Psoas muscle (tissue), 8 donors: ENCODE results near the gene NOTUM. TPM values are rescaled to one million over a fixed set of nuclear protein-coding genes. Genes with fewer than 3 reads are reported as not detected.
"Not testable (repeated sequence)": the region's sequence is repeated elsewhere in the genome, so short reads cannot be mapped to it uniquely, and the experiment has no call there.

Experiments used
- ATAC-seq, 4 donors: fragments of 200-7000 bp; cut with Tn5 transposase; one replicate each; pipeline ENCODE4 v1.9.1; 2020; ENCODE audit warnings: moderate library complexity in 3 of 4, mild to moderate bottlenecking in 2 of 4
- DNase-seq, 2 donors: peaks; one replicate each; pipeline ENCODE4 v3.0.0-alpha.2; 2020
- H3K27ac ChIP-seq: fragments of 200-600 bp; one replicate; pipeline ENCODE4 v1.8.0; 2022
- H3K27me3 ChIP-seq, 3 donors: fragments of 200-600 bp in 1 of 3; one replicate each; pipeline versions ENCODE4 v1.6.1 to v1.8.0; 2013 to 2022; ENCODE audit warnings: low read length in 2 of 3, mild to moderate bottlenecking in 2 of 3, moderate library complexity in 1 of 3; ENCODE audit not compliant: insufficient read depth in 3 of 3
- H3K36me3 ChIP-seq, 2 donors: fragments of 200-600 bp in 1 of 2; one replicate each; pipeline versions ENCODE4 v1.6.1 to v1.8.0; 2013 to 2022; ENCODE audit warnings: low read depth in 1 of 2, mild to moderate bottlenecking in 1 of 2, moderate library complexity in 1 of 2; ENCODE audit not compliant: insufficient read depth in 1 of 2
- H3K4me1 ChIP-seq: fragments of 200-600 bp; one replicate; pipeline ENCODE4 v1.8.0; 2022
- H3K4me3 ChIP-seq: fragments of 200-600 bp; one replicate; pipeline ENCODE4 v1.8.0; 2022; ENCODE audit warnings: mild to moderate bottlenecking
- H3K9me3 ChIP-seq: fragments of 200-600 bp; one replicate; pipeline ENCODE4 v1.8.0; 2022
- CTCF ChIP-seq: fragments of 200-600 bp; IDR thresholded peaks from one replicate; pipeline ENCODE4 v1.8.0; 2022; ENCODE audit warnings: antibody characterized with exemption
- WGBS, 3 donors: extraction: QIAGEN DNeasy Blood & Tissue Kit; methylation state at CpG; one replicate each; pipeline versions ENCODE4 v1.1.6 to v1.1.7; 2013; 5-methylcytosine and 5-hydroxymethylcytosine counted together
- intact Hi-C, 2 donors: fragments of 100-400 bp; cut with DNase I; formaldehyde crosslinking; loops; one replicate each; pipeline versions ENCODE4 v1.11.0 to v1.14.2; 2022
- polyA plus RNA-seq, 3 donors: library from polyadenylated mRNA; stranded (reverse); fragments of 200-250 nt; gene quantifications; one replicate each; pipeline ENCODE4 v1.2.3, GENCODE V29; 2013
- total RNA-seq, 4 donors: library from RNA; stranded (reverse); fragmentation: NEBNext Ultra II Directional in 2 of 4; extraction: Animal tissue kit (Norgen Biotek cat#: 25700) in 2 of 4; gene quantifications; one replicate each; pipeline versions ENCODE4 v1.2.1 to v1.2.4, GENCODE V29; 2021 to 2023
- donor health status: healthy with polysubstance abuse.
- donor health status: DM: no; HTN: no; CAD: no; lungs with moderate emphysema.
- donor health status: Bipolar disorder and iron deficiency.
- donor health status: healthy.
- donor health status: DM: yes; HTN: yes; CAD: no.
- donor health status: DM: no; HTN: no; CAD: no.
- donor health status: DM: no; HTN: no; CAD: no.
- donor health status: DM: yes; HTN: yes; CAD: no.

The NOTUM gene
- total and polyA plus RNA-seq, 7 donors: 0.25 to 1.9 (median 0.92) TPM

GRCh38 chr17:81918832-81919545, 42.0 kb downstream of the NOTUM start:
- intact Hi-C loops: no loop called here
- Histone ChIP-seq H3K27me3 (no peaks in the 10 kb centered on the region), H3K27ac (peak overlapping the region; percentile 81), H3K36me3 (peaks cover 5 to 60% of the 10 kb centered on the region in 2 donors), H3K4me1 (peaks cover 66% of the 10 kb centered on the region), H3K4me3 (peak overlapping the region; percentile 76), H3K9me3 (no peaks in the 10 kb centered on the region)
- no peak for TF ChIP-seq CTCF
- ATAC-seq: no peak
- WGBS, 3 donors: 62 to 83% (median 69%) methylated on average over 15 of the region's 15 CpGs
- no peak for DNase-seq

GRCh38 chr17:81918333-81918669, 42.7 kb downstream of the NOTUM start:
- Histone ChIP-seq H3K4me3 (peak overlapping the region; percentile 76), H3K36me3 (peaks cover 5 to 67% of the 10 kb centered on the region in 2 donors), H3K27ac (peak overlapping the region; percentile 78), H3K4me1 (peaks cover 60% of the 10 kb centered on the region)
- DNase-seq, H3K9me3 ChIP-seq, H3K27me3 ChIP-seq, intact Hi-C loops: not testable (repeated sequence)
- WGBS, 3 donors: 28 to 34% (median 32%) methylated on average over 9 of the region's 9 CpGs
- peak; percentile 7 to 26 (median 18) for ATAC-seq

GRCh38 chr17:81917565-81918332, 43.2 kb downstream of the NOTUM start, which contains the start of gene SIRT7:
Gene SIRT7 (minus strand): TSS chr17:81918176. CDS start chr17:81918131, 45 bp downstream.
- no peaks in the 10 kb centered on the region for H3K27me3 ChIP-seq
- H3K4me1 ChIP-seq: peaks cover 58% of the 10 kb centered on the region
- peak; percentile 74 to 90 for DNase-seq
- peaks cover 5 to 72% of the 10 kb centered on the region in 2 donors for H3K36me3 ChIP-seq
- WGBS, 3 donors: 0 to 1% (median 1%) methylated on average over 69 to 94 of the region's 94 CpGs
- peak within 1 kb of the TSS; percentile 76 for H3K4me3 ChIP-seq
- no peak for TF ChIP-seq CTCF
- intact Hi-C loops: no loop called here
- peak within 1 kb of the TSS; percentile 81 for H3K27ac ChIP-seq
- H3K9me3 ChIP-seq: no peaks in the 10 kb centered on the region
- peak; percentile 70 to 81 (median 74) for ATAC-seq

- no peaks in the 10 kb centered on the region for H3K27me3 ChIP-seq
- H3K27ac ChIP-seq: no peak overlapping the region
- ATAC-seq (no peak), DNase-seq (no peak)
- H3K9me3 ChIP-seq: no peaks in the 10 kb centered on the region
- no peak for TF ChIP-seq CTCF
- intact Hi-C loops: no loop called here
- peaks cover 5 to 67% of the 10 kb centered on the region in 2 donors for H3K36me3 ChIP-seq
- peak overlapping the region; percentile 76 for H3K4me3 ChIP-seq
- whole genome bisulfite sequencing, 3 donors: 75 to 82% (median 77%) methylated on average over 21 of the region's 21 CpGs
- peaks cover 49% of the 10 kb centered on the region for H3K4me1 ChIP-seq
Measured at GRCh38 chr17:81916234-81917001, 44.6 kb downstream of the NOTUM start.

- no peak overlapping the region for H3K4me3 ChIP-seq
- H3K9me3 ChIP-seq: no peaks in the 10 kb centered on the region
- no peak for DNase-seq
- no peak for TF ChIP-seq CTCF
- no peak for ATAC-seq
- no peak overlapping the region for H3K27ac ChIP-seq
- H3K4me1 ChIP-seq: peaks cover 41% of the 10 kb centered on the region
- peaks cover 5 to 57% of the 10 kb centered on the region in 2 donors for H3K36me3 ChIP-seq
- WGBS, 3 donors: 93 to 94% (median 94%) methylated on average over 12 of the region's 12 CpGs
- intact Hi-C loops: no loop called here
- H3K27me3 ChIP-seq: no peaks in the 10 kb centered on the region
Measured at GRCh38 chr17:81915331-81915730, 45.7 kb downstream of the NOTUM start.
